22Rv1 (cell line): Measurements from ENCODE around the gene ITM2C.

ENCODE experiments used
- ZFX ChIP-seq: fragments of 450-650 bp; IDR thresholded peaks from 2 replicates; pipeline ENCODE4 v1.6.1; 2017; ENCODE audit warnings: antibody characterized with exemption, borderline replicate concordance
- TF ChIP-seq, protein P1 (sequence below): fragments of 450-650 bp; IDR thresholded peaks from 2 replicates; pipeline ENCODE4 v1.5.1; 2017; ENCODE audit warnings: mild to moderate bottlenecking

DNA sequence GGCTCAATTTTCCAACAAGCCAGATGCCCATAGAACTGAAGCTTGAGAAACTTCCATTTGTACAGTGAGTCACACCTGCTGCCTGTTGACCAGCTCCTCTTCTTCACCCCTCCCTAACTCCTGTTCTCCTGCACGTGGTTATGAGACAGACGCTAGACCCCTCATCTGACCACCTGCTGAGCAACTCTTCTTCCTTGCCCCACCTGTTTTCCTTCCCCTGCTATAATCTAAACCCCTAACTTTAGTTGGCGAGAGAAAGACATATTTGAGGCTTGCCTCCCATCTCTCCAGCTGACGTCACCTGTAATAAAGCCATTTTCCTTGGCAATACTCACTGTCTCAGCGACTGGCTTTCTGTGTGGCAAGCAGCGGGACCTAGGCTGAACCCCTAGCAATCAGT lies 22.3 kb upstream of the ITM2C start:
- TF ChIP-seq, protein P1, sequence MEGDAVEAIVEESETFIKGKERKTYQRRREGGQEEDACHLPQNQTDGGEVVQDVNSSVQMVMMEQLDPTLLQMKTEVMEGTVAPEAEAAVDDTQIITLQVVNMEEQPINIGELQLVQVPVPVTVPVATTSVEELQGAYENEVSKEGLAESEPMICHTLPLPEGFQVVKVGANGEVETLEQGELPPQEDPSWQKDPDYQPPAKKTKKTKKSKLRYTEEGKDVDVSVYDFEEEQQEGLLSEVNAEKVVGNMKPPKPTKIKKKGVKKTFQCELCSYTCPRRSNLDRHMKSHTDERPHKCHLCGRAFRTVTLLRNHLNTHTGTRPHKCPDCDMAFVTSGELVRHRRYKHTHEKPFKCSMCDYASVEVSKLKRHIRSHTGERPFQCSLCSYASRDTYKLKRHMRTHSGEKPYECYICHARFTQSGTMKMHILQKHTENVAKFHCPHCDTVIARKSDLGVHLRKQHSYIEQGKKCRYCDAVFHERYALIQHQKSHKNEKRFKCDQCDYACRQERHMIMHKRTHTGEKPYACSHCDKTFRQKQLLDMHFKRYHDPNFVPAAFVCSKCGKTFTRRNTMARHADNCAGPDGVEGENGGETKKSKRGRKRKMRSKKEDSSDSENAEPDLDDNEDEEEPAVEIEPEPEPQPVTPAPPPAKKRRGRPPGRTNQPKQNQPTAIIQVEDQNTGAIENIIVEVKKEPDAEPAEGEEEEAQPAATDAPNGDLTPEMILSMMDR: no peak
- no peak for TF ChIP-seq ZFX
